ENCODE data around the gene CNN3. TPM values are rescaled to one million over a fixed set of nuclear protein-coding genes. Genes with fewer than 3 reads are reported as not detected.

CNN3 gene
- total and polyA plus RNA-seq, 2 donors = 163 to 350 TPM

DNA sequence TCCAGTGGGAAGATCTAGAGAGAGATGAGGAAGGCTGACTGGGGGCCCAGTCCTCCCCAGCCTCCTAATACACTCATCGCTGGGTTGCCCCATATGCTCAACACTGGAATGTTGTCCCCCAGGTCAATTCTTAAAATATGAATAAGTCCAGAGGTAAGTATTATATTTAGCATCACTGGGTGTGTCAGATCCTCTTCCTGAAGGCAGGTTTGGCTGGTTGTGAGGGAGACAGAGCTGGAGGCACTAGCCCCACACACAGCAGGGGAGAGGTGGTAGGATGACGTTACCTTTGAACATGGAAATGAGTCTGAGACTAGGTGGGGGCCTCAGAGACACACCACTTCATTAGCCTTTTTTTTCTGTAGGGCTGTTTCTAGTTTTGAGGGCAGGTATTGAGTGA is 64.2 kb downstream of the CNN3 start:
- whole genome bisulfite sequencing = 93% methylated on average over 2 of the region's 2 CpGs
- no peak for DNase-seq (ENCODE audit: extremely low spot score)
- Histone ChIP-seq H3K4me3 (ENCODE audit: low read depth, low read length) (no peak overlapping the region), H3K27ac (ENCODE audit: low read depth) (peak overlapping the region; percentile 61), H3K4me1 (ENCODE audit: insufficient read depth) (peaks cover 5% of the 10 kb centered on the region), H3K36me3 (ENCODE audit: insufficient read depth) (no peaks in the 10 kb centered on the region)

- Histone ChIP-seq H3K27ac (ENCODE audit: low read depth) (no peak overlapping the region), H3K36me3 (ENCODE audit: insufficient read depth) (no peaks in the 10 kb centered on the region), H3K4me1 (ENCODE audit: insufficient read depth) (peaks cover 2% of the 10 kb centered on the region), H3K4me3 (ENCODE audit: low read depth, low read length) (no peak overlapping the region)
- no peak for DNase-seq (ENCODE audit: extremely low spot score)
- WGBS = 42% methylated on average over 2 of the region's 2 CpGs
Observed at GRCh38 chr1:94859174-94859573, 67.7 kb downstream of the CNN3 start.

DNA sequence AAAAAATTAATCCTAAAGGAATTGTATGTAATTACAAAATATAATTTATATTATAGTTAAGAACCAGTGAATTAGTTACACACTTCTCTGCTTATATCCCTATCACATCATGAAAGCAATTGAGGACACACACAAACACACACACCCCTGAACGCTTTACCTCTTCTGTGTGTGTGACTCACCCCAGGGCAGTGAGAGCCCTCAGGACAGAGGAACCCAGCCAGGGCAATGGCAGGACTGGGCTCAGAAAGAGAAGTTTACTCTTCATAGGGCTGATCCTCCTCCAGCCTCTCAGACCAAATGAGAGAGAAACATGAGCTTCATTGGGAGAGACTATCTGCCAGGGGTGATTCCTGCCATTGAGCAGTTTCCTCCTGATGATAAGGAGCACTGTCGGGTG is 68.6 kb downstream of the CNN3 start:
- 64% methylated on average over 2 of the region's 2 CpGs for whole genome bisulfite sequencing
- Histone ChIP-seq H3K36me3 (ENCODE audit: insufficient read depth) (no peaks in the 10 kb centered on the region), H3K4me1 (ENCODE audit: insufficient read depth) (peaks cover 2% of the 10 kb centered on the region), H3K27ac (ENCODE audit: low read depth) (no peak overlapping the region), H3K4me3 (ENCODE audit: low read depth, low read length) (no peak overlapping the region)
- no peak for DNase-seq (ENCODE audit: extremely low spot score)

DNA sequence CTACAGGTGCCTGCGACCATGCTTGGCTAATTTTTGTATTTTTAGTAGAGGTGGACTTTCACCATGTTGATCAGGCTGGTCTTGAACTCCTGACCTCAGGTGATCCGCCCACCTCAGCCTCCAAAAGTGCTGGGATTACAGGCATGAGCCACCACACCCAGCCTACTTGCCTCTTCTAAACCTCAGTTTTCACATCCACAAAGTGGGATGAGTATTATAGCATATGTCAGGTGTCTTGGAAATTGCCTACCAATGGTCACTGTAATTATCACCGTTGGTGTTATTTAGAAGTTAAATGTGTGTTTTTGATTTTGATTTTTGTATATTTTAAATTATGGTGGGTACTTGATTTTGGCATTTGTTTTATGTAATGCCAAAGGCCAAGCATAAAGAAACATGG is 70.0 kb downstream of the CNN3 start:
- no peaks in the 10 kb centered on the region for H3K36me3 ChIP-seq (ENCODE audit: insufficient read depth)
- no peak overlapping the region for H3K4me3 ChIP-seq (ENCODE audit: low read depth, low read length)
- no peak for DNase-seq (ENCODE audit: extremely low spot score)
- WGBS = 97% methylated on average over 3 of the region's 3 CpGs
- H3K4me1 ChIP-seq (ENCODE audit: insufficient read depth) = no peaks in the 10 kb centered on the region
- no peak overlapping the region for H3K27ac ChIP-seq (ENCODE audit: low read depth)

DNA sequence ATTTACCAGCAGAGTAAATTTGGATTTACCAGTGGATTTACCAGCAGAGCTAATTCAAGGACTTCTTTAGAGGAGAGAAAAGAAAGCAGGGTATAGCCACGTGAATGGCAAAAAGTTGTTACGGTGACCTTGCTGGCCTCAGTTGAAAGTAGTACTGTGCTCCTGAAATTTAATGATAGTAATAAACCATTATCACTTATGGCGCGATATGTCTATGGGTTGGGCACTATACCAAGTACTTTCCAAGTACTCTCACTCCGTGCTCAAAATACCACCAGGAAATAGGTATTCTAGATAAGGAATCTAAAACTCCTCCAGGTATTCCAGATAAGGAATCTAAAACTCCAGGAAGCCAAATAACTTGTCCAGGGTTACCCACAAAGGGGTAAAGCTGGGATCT is 70.9 kb downstream of the CNN3 start:
- Histone ChIP-seq H3K4me3 (ENCODE audit: low read depth, low read length) (no peak overlapping the region), H3K36me3 (ENCODE audit: insufficient read depth) (no peaks in the 10 kb centered on the region), H3K4me1 (ENCODE audit: insufficient read depth) (no peaks in the 10 kb centered on the region), H3K27ac (ENCODE audit: low read depth) (no peak overlapping the region)
- no peak for DNase-seq (ENCODE audit: extremely low spot score)
- WGBS = 94% methylated on average over 5 of the region's 5 CpGs

GRCh38 chr1:94855307-94855700 is 71.6 kb downstream of the CNN3 start:
- 61% methylated on average over 2 of the region's 2 CpGs for WGBS
- no peak overlapping the region for H3K27ac ChIP-seq (ENCODE audit: low read depth)

DNA sequence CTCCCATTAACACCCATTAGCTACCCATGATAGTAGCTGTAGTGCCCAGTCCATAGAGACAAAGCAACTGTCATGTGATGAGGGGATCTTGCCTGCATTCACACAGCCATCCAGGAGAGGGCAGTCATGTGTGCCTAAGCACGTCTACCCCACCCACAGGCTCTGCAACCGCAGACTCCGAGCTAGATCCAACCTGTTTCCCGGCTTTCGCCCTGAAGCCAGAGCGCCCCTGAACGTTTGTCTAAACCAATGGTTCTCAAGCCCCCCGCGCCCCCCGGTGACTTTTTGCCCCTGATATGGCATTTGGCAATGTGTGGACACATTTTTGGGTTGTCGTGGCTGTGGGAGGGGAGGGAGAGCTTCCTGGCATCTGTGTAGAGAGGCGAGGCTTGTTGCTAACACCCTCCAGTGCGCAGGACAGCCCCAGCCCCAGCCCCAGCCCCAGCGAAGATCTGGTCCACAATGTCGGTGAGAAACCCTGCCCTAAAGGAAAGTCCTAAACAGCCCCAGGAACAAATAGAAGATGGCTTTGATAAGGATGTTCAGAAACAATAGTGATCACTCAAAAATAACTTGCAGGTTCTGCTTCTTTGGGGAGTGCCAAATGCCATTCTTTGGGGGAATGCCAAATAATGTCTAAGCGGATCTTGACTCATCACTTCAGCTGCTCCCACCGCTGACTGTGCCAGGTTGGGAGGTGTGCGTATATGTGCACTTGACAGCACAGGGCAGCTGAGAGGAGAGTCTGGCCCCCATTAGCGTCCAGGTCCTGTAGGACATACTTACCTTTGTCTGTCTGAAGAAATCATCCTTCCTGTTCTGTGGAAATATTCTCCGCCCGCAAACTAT is 72.2 kb downstream of the CNN3 start:
- WGBS = 13% methylated on average over 21 of the region's 21 CpGs
- Histone ChIP-seq H3K36me3 (ENCODE audit: insufficient read depth) (no peaks in the 10 kb centered on the region), H3K27ac (ENCODE audit: low read depth) (peak overlapping the region; percentile 51), H3K4me1 (ENCODE audit: insufficient read depth) (no peaks in the 10 kb centered on the region), H3K4me3 (ENCODE audit: low read depth, low read length) (peak overlapping the region; percentile 25)
- DNase-seq (ENCODE audit: extremely low spot score) = peak; percentile 80

More at GRCh38 chr1:94855307-94855700, 71.6 kb downstream of the CNN3 start:
- Histone ChIP-seq H3K4me3 (ENCODE audit: low read depth, low read length) (no peak overlapping the region), H3K4me1 (ENCODE audit: insufficient read depth) (no peaks in the 10 kb centered on the region), H3K36me3 (ENCODE audit: insufficient read depth) (no peaks in the 10 kb centered on the region)
- DNase-seq (ENCODE audit: extremely low spot score) = no peak

- no peak for DNase-seq (ENCODE audit: extremely low spot score)
- H3K27ac ChIP-seq (ENCODE audit: low read depth) = no peak overlapping the region
- no peaks in the 10 kb centered on the region for H3K4me1 ChIP-seq (ENCODE audit: insufficient read depth)
- H3K36me3 ChIP-seq (ENCODE audit: insufficient read depth) = no peaks in the 10 kb centered on the region
- H3K4me3 ChIP-seq (ENCODE audit: low read depth, low read length) = no peak overlapping the region
- WGBS = 43% methylated on average over 2 of the region's 2 CpGs
Observed at GRCh38 chr1:94852788-94853187, 74.1 kb downstream of the CNN3 start.

DNA sequence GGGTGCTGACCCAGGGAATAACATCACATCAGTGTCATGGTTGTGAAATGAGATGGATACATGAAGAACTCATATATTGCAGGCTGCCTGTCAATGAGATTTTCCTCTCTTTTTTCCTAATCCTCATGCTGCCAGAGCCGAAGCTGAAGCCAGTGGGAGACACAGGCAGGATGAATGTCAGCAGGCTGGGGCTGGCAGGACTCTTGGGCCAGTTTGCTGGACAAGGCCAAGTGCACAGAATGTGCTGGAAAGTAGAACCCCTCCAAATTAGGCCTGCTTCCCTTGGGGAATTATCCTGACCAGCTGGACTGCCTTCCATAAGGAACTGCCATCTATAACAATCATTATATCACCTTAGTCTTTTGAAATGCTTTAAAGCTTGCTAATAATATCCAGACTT is 75.3 kb downstream of the CNN3 start:
- no peak for DNase-seq (ENCODE audit: extremely low spot score)
- Histone ChIP-seq H3K36me3 (ENCODE audit: insufficient read depth) (no peaks in the 10 kb centered on the region), H3K27ac (ENCODE audit: low read depth) (no peak overlapping the region), H3K4me3 (ENCODE audit: low read depth, low read length) (no peak overlapping the region), H3K4me1 (ENCODE audit: insufficient read depth) (no peaks in the 10 kb centered on the region)
- WGBS = 83% methylated on average over 1 of the region's 1 CpG

Other genes with a start within 250 kb of the CNN3 start
- gene SLC44A3, start 106.8 kb downstream of the CNN3 start, total RNA-seq = 11.8 TPM
- 9.4 TPM for gene SLC44A3, start 106.8 kb downstream of the CNN3 start, polyA plus RNA-seq
- 4.4 TPM for gene ALG14, start 145.8 kb upstream of the CNN3 start, total RNA-seq
- 2.7 TPM for gene ALG14, start 145.8 kb upstream of the CNN3 start, polyA plus RNA-seq
- 28.1 TPM for gene TLCD4, start 190.2 kb upstream of the CNN3 start, total RNA-seq
- gene TLCD4, start 190.2 kb upstream of the CNN3 start, polyA plus RNA-seq = 7.1 TPM